ENCODE measurements around the gene CMSS1.

Gene CMSS1

GRCh38 chr3:99882436-99883137 is 64.9 kb downstream of the CMSS1 start:
- H3K27ac ChIP-seq, result no peak overlapping the region
- TF ChIP-seq CTCF (conservative IDR thresholded peaks at IDR 0.05), result no peak
- no peak for TF ChIP-seq ZFX (IDR thresholded peaks at IDR 0.05)

- TF ChIP-seq ZFX (IDR thresholded peaks at IDR 0.05) (no peak), CTCF (conservative IDR thresholded peaks at IDR 0.05) (no peak)
- H3K27ac ChIP-seq, result no peak overlapping the region
These were observed 65.4 kb downstream of the CMSS1 start for GRCh38 chr3:99883138-99883461.

GRCh38 chr3:99883693-99884092 is 66.0 kb downstream of the CMSS1 start:
- no peak overlapping the region for H3K27ac ChIP-seq
- TF ChIP-seq CTCF (conservative IDR thresholded peaks at IDR 0.05) (no peak), ZFX (IDR thresholded peaks at IDR 0.05) (no peak)

- H3K27ac ChIP-seq, result no peak overlapping the region
- TF ChIP-seq CTCF (conservative IDR thresholded peaks at IDR 0.05), result no peak
- TF ChIP-seq ZFX (IDR thresholded peaks at IDR 0.05), result no peak
These were observed 66.8 kb downstream of the CMSS1 start for GRCh38 chr3:99884484-99884883.

- no peak overlapping the region for H3K27ac ChIP-seq
- TF ChIP-seq CTCF (conservative IDR thresholded peaks at IDR 0.05) (no peak), ZFX (IDR thresholded peaks at IDR 0.05) (no peak)
These were observed 67.4 kb downstream of the CMSS1 start for GRCh38 chr3:99885085-99885484.

- no peak for TF ChIP-seq ZFX (IDR thresholded peaks at IDR 0.05)
- no peak for TF ChIP-seq CTCF (conservative IDR thresholded peaks at IDR 0.05)
These were observed 68.2 kb downstream of the CMSS1 start for GRCh38 chr3:99885851-99886250.

GRCh38 chr3:99891610-99892285 is 74.1 kb downstream of the CMSS1 start:
- no peak overlapping the region for H3K27ac ChIP-seq
- TF ChIP-seq CTCF (conservative IDR thresholded peaks at IDR 0.05), result no peak

More at GRCh38 chr3:99885851-99886250, 68.2 kb downstream of the CMSS1 start:
- H3K27ac ChIP-seq, result no peak overlapping the region

Data from C4-2B (cell line).